Cardiac fibroblast (primary cell): ENCODE results near the gene GBA2.

Experiments
- DNase-seq, 2 donors: peaks; one replicate each; pipeline versions ENCODE4 v3.0.0 to v3.0.0-alpha.2; 2010; ENCODE audit warnings: low read depth in 2 of 2
- H3K4me3 ChIP-seq, 2 donors: replicated peaks in 1 of 2; 1 replicate in 1 of 2; 2 replicates in 1 of 2; pipeline ENCODE4 v1.5.1; 2011; ENCODE audit warnings: low read depth in 2 of 2, low read length in 2 of 2, mild to moderate bottlenecking in 2 of 2, moderate library complexity in 1 of 2
- CTCF ChIP-seq: IDR thresholded peaks from one replicate; pipeline ENCODE4 v1.5.1; 2011; ENCODE audit warnings: low read depth, mild to moderate bottlenecking, low read length, inconsistent platforms

GBA2 gene

GRCh38 chr9:35706951-35707350 is 42.1 kb downstream of the GBA2 start:
- H3K4me3 ChIP-seq: no peak overlapping the region
- DNase-seq: no peak
- TF ChIP-seq CTCF: no peak

- no peak for DNase-seq
- no peak overlapping the region for H3K4me3 ChIP-seq
- TF ChIP-seq CTCF: no peak
Observed at GRCh38 chr9:35705836-35706430, 43.1 kb downstream of the GBA2 start.

GRCh38 chr9:35705372-35705771 is 43.7 kb downstream of the GBA2 start:
- TF ChIP-seq CTCF: no peak
- no peak for DNase-seq
- no peak overlapping the region for H3K4me3 ChIP-seq

- TF ChIP-seq CTCF: no peak
- no peak for DNase-seq
- H3K4me3 ChIP-seq: no peak overlapping the region
Observed at GRCh38 chr9:35703906-35704672, 44.9 kb downstream of the GBA2 start.

GRCh38 chr9:35702696-35703095 is 46.3 kb downstream of the GBA2 start:
- no peak for DNase-seq
- no peak for TF ChIP-seq CTCF
- H3K4me3 ChIP-seq: no peak overlapping the region

GRCh38 chr9:35700942-35701341 is 48.1 kb downstream of the GBA2 start:
- DNase-seq: no peak
- H3K4me3 ChIP-seq: no peak overlapping the region
- no peak for TF ChIP-seq CTCF
